Transverse colon (tissue), 4 donors: ENCODE results near the gene CYP19A1. TPM values are rescaled to one million over a fixed set of nuclear protein-coding genes. Genes with fewer than 3 reads are reported as not detected.

Experiments used
- DNase-seq: peaks from one replicate; pipeline ENCODE4 v3.0.0-alpha.2; 2019
- H3K27ac ChIP-seq, 4 donors: fragments of 200-600 bp; sonication (generic); 2 replicates each; pipeline ENCODE4 v1.5.1; 2016 to 2018; ENCODE audit warnings: inconsistent platforms in 4 of 4
- H3K27me3 ChIP-seq: fragments of 200-600 bp; sonication (generic); 2 replicates; pipeline ENCODE4 v1.5.1; 2017; ENCODE audit warnings: inconsistent platforms
- H3K36me3 ChIP-seq, 4 donors: fragments of 200-600 bp; sonication (generic); 2 replicates each; pipeline ENCODE4 v1.5.1; 2017 to 2019; ENCODE audit warnings: inconsistent platforms in 4 of 4
- H3K4me1 ChIP-seq, 4 donors: fragments of 200-600 bp; sonication (generic); 2 replicates each; pipeline ENCODE4 v1.5.1; 2017 to 2020; ENCODE audit warnings: inconsistent platforms in 4 of 4
- H3K4me3 ChIP-seq, 4 donors: fragments of 200-600 bp; sonication (generic); 1 replicate in 1 of 4; 2 replicates in 3 of 4; pipeline versions ENCODE4 v1.5.1 to v1.6.1; 2017 to 2019; ENCODE audit warnings: inconsistent platforms in 4 of 4
- H3K9me3 ChIP-seq, 2 donors: fragments of 200-600 bp; sonication (generic); 2 replicates each; pipeline ENCODE4 v1.5.1; 2017 to 2019; ENCODE audit warnings: inconsistent platforms in 2 of 2
- CTCF ChIP-seq, 5 experiments: fragments of 200-600 bp in 3 of 5; fragments of 450-650 bp in 2 of 5; sonication (generic) in 3 of 5; IDR thresholded peaks; 1 replicate in 2 of 5; 2 replicates in 3 of 5; pipeline ENCODE4 v1.5.1; 2016 to 2017; ENCODE audit warnings: antibody characterized with exemption in 5 of 5, inconsistent platforms in 3 of 5, mild to moderate bottlenecking in 2 of 5, moderate library complexity in 1 of 5
- EP300 ChIP-seq: sonication (generic); formaldehyde crosslinking; IDR thresholded peaks from one replicate; pipeline ENCODE4 v1.6.1; 2017; ENCODE audit warnings: antibody characterized with exemption, low read depth
- POLR2A ChIP-seq: fragments of 450-650 bp; IDR thresholded peaks from one replicate; pipeline ENCODE4 v1.6.1; 2016; ENCODE audit warnings: antibody characterized with exemption, mild to moderate bottlenecking, moderate library complexity
- POLR2AphosphoS5 ChIP-seq, 3 donors: sonication (generic); formaldehyde crosslinking; IDR thresholded peaks; one replicate each; pipeline ENCODE4 v1.6.1; 2016; ENCODE audit warnings: antibody characterized with exemption in 3 of 3
- WGBS, 2 donors: methylation state at CpG; one replicate each; pipeline ENCODE4 v1.1.5; 2018; ENCODE audit warnings: low coverage in 1 of 2; 5-methylcytosine and 5-hydroxymethylcytosine counted together
- in situ Hi-C, 4 donors: fragments of 200-750 bp; cut with MboI; loops; one replicate each; pipeline versions ENCODE4 v1.15.0 to v1.15.1; 2017; ENCODE audit warnings: low sequenced_read_pairs in 3 of 4, low pct_ligation_motif_present in 1 of 4, low pct_unique_long_range_greater_than_20kb in 1 of 4
- intact Hi-C: fragments of 100-400 bp; cut with DNase I; formaldehyde crosslinking; loops from one replicate; pipeline ENCODE4 v1.15.1; 2023; ENCODE audit warnings: low total_unique reads
- total RNA-seq, 4 donors: library from RNA; depleted of rRNA; stranded (reverse); fragments of >200 nt; gene quantifications; one replicate each; pipeline ENCODE4 v1.1.0, GENCODE V29; 2016

The CYP19A1 gene
- total RNA-seq, 4 donors from 2014 or later = not detected

- intact Hi-C loops (no loop called here), in situ Hi-C loops (loop anchor here in 2 of 4 donors (5.0 to 25.0 kb wide), 3 partner anchors 91 to 216 kb away; no protein-coding TSS in a partner anchor)
- Histone ChIP-seq H3K4me3 (no peak overlapping the region), H3K4me1 (peaks cover 0 to 3% (median 0%) of the 10 kb centered on the region in 4 donors), H3K27me3 (peaks cover 1% of the 10 kb centered on the region), H3K36me3 (no peaks in the 10 kb centered on the region), H3K27ac (no peak overlapping the region), H3K9me3 (no peaks in the 10 kb centered on the region)
- DNase-seq = no peak
- 87 to 89% methylated on average over 4 of the region's 4 CpGs for WGBS, 2 donors
- TF ChIP-seq CTCF (IDR thresholded peaks at IDR 0.05) (no peak), POLR2AphosphoS5 (IDR thresholded peaks at IDR 0.05) (no peak), POLR2A (no peak), EP300 (no peak)
These were observed 40.0 kb upstream of the CYP19A1 start for GRCh38 chr15:51378406-51378805.

- in situ Hi-C loops = loop anchor here in 2 of 4 donors (5.0 to 25.0 kb wide), 3 partner anchors 90 to 215 kb away; no protein-coding TSS in a partner anchor
These were observed 38.8 kb upstream of the CYP19A1 start for GRCh38 chr15:51377038-51377786.

GRCh38 chr15:51375966-51376640 lies 37.7 kb upstream of the CYP19A1 start:
- H3K27ac ChIP-seq = no peak overlapping the region
- H3K9me3 ChIP-seq = no peaks in the 10 kb centered on the region
- peaks cover 0 to 3% (median 0%) of the 10 kb centered on the region in 4 donors for H3K4me1 ChIP-seq
- 78% methylated on average over 3 of the region's 3 CpGs; no CpG with 5 or more reads in 1 of the 2 donors for WGBS, 2 donors
- TF ChIP-seq POLR2A (no peak), EP300 (no peak), POLR2AphosphoS5 (IDR thresholded peaks at IDR 0.05) (no peak), CTCF (IDR thresholded peaks at IDR 0.05) (no peak)
- in situ Hi-C loops (loop anchor here in 2 of 4 donors (5.0 to 25.0 kb wide), 3 partner anchors 89 to 214 kb away; no protein-coding TSS in a partner anchor), intact Hi-C loops (no loop called here)
- no peak for DNase-seq
- no peaks in the 10 kb centered on the region for H3K27me3 ChIP-seq
- H3K36me3 ChIP-seq = no peaks in the 10 kb centered on the region
- H3K4me3 ChIP-seq = no peak overlapping the region

More at GRCh38 chr15:51377038-51377786, 38.8 kb upstream of the CYP19A1 start:
- Histone ChIP-seq H3K4me3 (no peak overlapping the region), H3K36me3 (no peaks in the 10 kb centered on the region), H3K27me3 (no peaks in the 10 kb centered on the region), H3K27ac (no peak overlapping the region), H3K4me1 (peaks cover 0 to 3% (median 0%) of the 10 kb centered on the region in 4 donors), H3K9me3 (no peaks in the 10 kb centered on the region)
- WGBS, 2 donors = 85 to 94% methylated on average over 13 to 15 of the region's 15 CpGs
- no peak for TF ChIP-seq CTCF (IDR thresholded peaks at IDR 0.05)
- TF ChIP-seq POLR2AphosphoS5 (IDR thresholded peaks at IDR 0.05) = no peak
- TF ChIP-seq POLR2A = no peak
- TF ChIP-seq EP300 = no peak
- DNase-seq = no peak
- intact Hi-C loops = no loop called here

- no peak for TF ChIP-seq POLR2A
- no peak for TF ChIP-seq EP300
- TF ChIP-seq POLR2AphosphoS5 (IDR thresholded peaks at IDR 0.05) = no peak
- TF ChIP-seq CTCF (IDR thresholded peaks at IDR 0.05) = no peak
- H3K4me3 ChIP-seq = no peak overlapping the region
- no peaks in the 10 kb centered on the region for H3K27me3 ChIP-seq
- in situ Hi-C loops (no loop called here), intact Hi-C loops (no loop called here)
- no peaks in the 10 kb centered on the region for H3K36me3 ChIP-seq
- H3K27ac ChIP-seq = no peak overlapping the region
- H3K4me1 ChIP-seq = peaks cover 0 to 3% (median 0%) of the 10 kb centered on the region in 4 donors
- H3K9me3 ChIP-seq = no peaks in the 10 kb centered on the region
- DNase-seq = no peak
These were observed 35.7 kb upstream of the CYP19A1 start for GRCh38 chr15:51374131-51374530.
